Measurements from ENCODE around the gene ELOB. TPM values are rescaled to one million over a fixed set of nuclear protein-coding genes. Genes with fewer than 3 reads are reported as not detected.

Gene ELOB
- total RNA-seq, 1 experiment from 2014 or later, result 259 TPM

- DNase-seq, result no peak
- ChIA-PET POLR2A (ENCODE audit: unreplicated experiment) (interaction anchor here (0.6 kb wide), 1 partner anchor 354 kb away, joined by 3 read pairs; no protein-coding TSS in a partner anchor), CTCF (interaction anchor here (0.6 kb wide), 2 partner anchors 42 to 46 kb away, joined by 3 to 7 read pairs; partner anchors contain the start of gene ZG16B)
- Histone ChIP-seq H3K4me1 (replicated peaks; ENCODE audit: insufficient read depth) (peaks cover 2% of the 10 kb centered on the region), H3K9me3 (ENCODE audit: insufficient read depth, low read depth) (no peaks in the 10 kb centered on the region), H3K27ac (no peak overlapping the region), H2AFZ (no peak overlapping the region), H3K36me3 (ENCODE audit: low read depth) (no peaks in the 10 kb centered on the region), H4K20me1 (ENCODE audit: insufficient read depth) (no peaks in the 10 kb centered on the region), H3F3A (ENCODE audit: insufficient read depth, low read depth) (peaks cover 16% of the 10 kb centered on the region; the same call in 1 of the 2 replicates), H3K79me2 (ENCODE audit: low read depth) (peaks cover 10% of the 10 kb centered on the region; the same call in 1 of the 2 replicates), H3K4me2 (no peak overlapping the region), H3K4me3 (no peak overlapping the region), H3K9me2 (ENCODE audit: insufficient read depth) (no peaks in the 10 kb centered on the region), H3K27me3 (ENCODE audit: insufficient read depth, low read depth) (peaks cover 3% of the 10 kb centered on the region; the same call in 1 of the 2 replicates)
- no peak for TF ChIP-seq EZH2 (IDR thresholded peaks at IDR 0.05; ENCODE audit: low read depth)
- TF ChIP-seq CTCF (conservative IDR thresholded peaks at IDR 0.05), result no peak
- intact Hi-C loops (cut with micrococcal nuclease; ENCODE audit: unreplicated experiment), result no loop called here
- no TSS peak for BruUV-seq (replicated peaks)
Observed at GRCh38 chr16:2783581-2784357, 6.7 kb upstream of the ELOB start.

- no peaks in the 10 kb centered on the region for H4K20me1 ChIP-seq (ENCODE audit: insufficient read depth)
- H3K36me3 ChIP-seq (ENCODE audit: low read depth), result no peaks in the 10 kb centered on the region
- H3K79me2 ChIP-seq (ENCODE audit: low read depth), result peaks cover 19% of the 10 kb centered on the region
- ChIA-PET POLR2A (ENCODE audit: unreplicated experiment) (no interaction called here), CTCF (interaction anchor here (0.6 kb wide), 1 partner anchor 47 kb away, joined by 3 read pairs; the partner anchor contains the start of gene ZG16B)
- H3F3A ChIP-seq (ENCODE audit: insufficient read depth, low read depth), result peaks cover 25% of the 10 kb centered on the region; the same call in 1 of the 2 replicates
- H3K4me1 ChIP-seq (replicated peaks; ENCODE audit: insufficient read depth), result peaks cover 9% of the 10 kb centered on the region
- no peak for DNase-seq
- H2AFZ ChIP-seq, result no peak overlapping the region
- H3K4me3 ChIP-seq, result no peak overlapping the region
- BruUV-seq (replicated peaks), result no TSS peak
- H3K4me2 ChIP-seq, result no peak overlapping the region
- peaks cover 2% of the 10 kb centered on the region; the same call in 1 of the 2 replicates for H3K27me3 ChIP-seq (ENCODE audit: insufficient read depth, low read depth)
- no peak overlapping the region for H3K27ac ChIP-seq
- TF ChIP-seq CTCF (conservative IDR thresholded peaks at IDR 0.05) (no peak), EZH2 (IDR thresholded peaks at IDR 0.05; ENCODE audit: low read depth) (no peak)
- intact Hi-C loops (cut with micrococcal nuclease; ENCODE audit: unreplicated experiment), result no loop called here
- H3K9me2 ChIP-seq (ENCODE audit: insufficient read depth), result no peaks in the 10 kb centered on the region
- no peaks in the 10 kb centered on the region for H3K9me3 ChIP-seq (ENCODE audit: insufficient read depth, low read depth)
Observed at GRCh38 chr16:2782583-2783351, 5.7 kb upstream of the ELOB start.
